Hepatocyte (in vitro differentiated cells): ENCODE measurements around the gene EPHB1. TPM values are rescaled to one million over a fixed set of nuclear protein-coding genes. Genes with fewer than 3 reads are reported as not detected.
A peak's percentile ranks its signal among the peaks of the same experiment; 100 is the strongest.

Experiments
- DNase-seq: peaks from one replicate; pipeline ENCODE4 v3.0.0-alpha.2; 2016; ENCODE audit warnings: low spot score
- H2AFZ ChIP-seq: fragments of 200-600 bp; sonication (generic); 2 replicates; pipeline ENCODE4 v1.6.0; 2016; ENCODE audit warnings: antibody characterized with exemption, mild to moderate bottlenecking
- H3K27ac ChIP-seq: fragments of 200-600 bp; sonication (generic); 2 replicates; pipeline ENCODE4 v1.5.1; 2016; ENCODE audit warnings: mild to moderate bottlenecking
- H3K27me3 ChIP-seq: fragments of 200-600 bp; sonication (generic); 2 replicates; pipeline ENCODE4 v1.6.1; 2016
- H3K36me3 ChIP-seq: fragments of 200-600 bp; sonication (generic); replicated peaks from 2 replicates; pipeline ENCODE4 v1.5.1; 2016; ENCODE audit warnings: low read depth; ENCODE audit not compliant: insufficient read depth
- H3K4me1 ChIP-seq: fragments of 200-600 bp; sonication (generic); 2 replicates; pipeline ENCODE4 v1.5.1; 2016; ENCODE audit warnings: mild to moderate bottlenecking, moderate library complexity; ENCODE audit not compliant: insufficient read depth
- H3K4me2 ChIP-seq: fragments of 200-600 bp; sonication (generic); 2 replicates; pipeline ENCODE4 v1.6.0; 2016
- H3K4me3 ChIP-seq: fragments of 200-600 bp; sonication (generic); 2 replicates; pipeline ENCODE4 v1.5.1; 2016; ENCODE audit warnings: mild to moderate bottlenecking
- H3K79me2 ChIP-seq: fragments of 200-600 bp; sonication (generic); 2 replicates; pipeline ENCODE4 v1.6.0; 2017; ENCODE audit warnings: mild to moderate bottlenecking
- H3K9me2 ChIP-seq: fragments of 200-600 bp; sonication (generic); replicated peaks from 2 replicates; pipeline ENCODE4 v1.6.0; 2017; ENCODE audit warnings: mild to moderate bottlenecking; ENCODE audit not compliant: insufficient read depth
- H3K9me3 ChIP-seq: fragments of 200-600 bp; sonication (generic); 2 replicates; pipeline ENCODE4 v1.5.1; 2016; ENCODE audit warnings: low read depth, mild to moderate bottlenecking
- H4K20me1 ChIP-seq: fragments of 200-600 bp; sonication (generic); 2 replicates; pipeline ENCODE4 v1.6.0; 2016; ENCODE audit warnings: mild to moderate bottlenecking; ENCODE audit not compliant: insufficient read depth, poor library complexity, severe bottlenecking
- CTCF ChIP-seq: fragments of 200-600 bp; sonication (generic); IDR thresholded peaks from 2 replicates; pipeline ENCODE4 v1.5.1; 2016; ENCODE audit warnings: antibody characterized with exemption, mild to moderate bottlenecking; ENCODE audit not compliant: poor library complexity
- EZH2 ChIP-seq: fragments of 200-600 bp; sonication (generic); IDR thresholded peaks from 2 replicates; pipeline ENCODE4 v1.6.1; 2016; ENCODE audit warnings: antibody characterized with exemption, mild to moderate bottlenecking, borderline replicate concordance
- EZH2phosphoT487 ChIP-seq: fragments of 200-600 bp; sonication (generic); IDR thresholded peaks from one replicate; pipeline ENCODE4 v1.6.1; 2018; ENCODE audit warnings: antibody characterized with exemption, mild to moderate bottlenecking, low read depth, moderate library complexity; ENCODE audit not compliant: unreplicated experiment, severe bottlenecking
- WGBS: methylation state at CpG from one replicate; pipeline ENCODE4 v1.1.6; 2016; ENCODE audit warnings: low lambda C conversion rate; ENCODE audit errors: missing lambda C conversion rate; 5-methylcytosine and 5-hydroxymethylcytosine counted together
- polyA plus RNA-seq: library from polyadenylated mRNA; unstranded; fragments of >200 nt; fragmentation: Nextera tagmentation; extraction: Ambion mirVana; gene quantifications from 2 replicates; pipeline ENCODE4 v1.2.1, GENCODE V29; 2016
- total RNA-seq: library from RNA; depleted of rRNA; stranded (reverse); fragments of >200 nt; gene quantifications from 2 replicates; pipeline ENCODE4 v1.2.3, GENCODE V29; 2014

The EPHB1 gene
- total and polyA plus RNA-seq, 2 experiments from 2014 or later = 3.3 to 5.6 TPM

- Histone ChIP-seq H3K27ac (no peak overlapping the region), H3K9me3 (no peaks in the 10 kb centered on the region), H3K79me2 (no peaks in the 10 kb centered on the region), H3K4me2 (no peak overlapping the region), H3K4me3 (no peak overlapping the region), H3K27me3 (no peaks in the 10 kb centered on the region), H3K4me1 (no peaks in the 10 kb centered on the region), H2AFZ (no peak overlapping the region), H3K9me2 (no peaks in the 10 kb centered on the region), H3K36me3 (no peaks in the 10 kb centered on the region), H4K20me1 (no peaks in the 10 kb centered on the region)
- TF ChIP-seq CTCF (no peak), EZH2 (no peak)
- 83% methylated on average over 5 of the region's 5 CpGs for WGBS
- no peak for DNase-seq
Measured at GRCh38 chr3:134833453-134834163, 38.5 kb downstream of the EPHB1 start.

- Histone ChIP-seq H3K27ac (no peak overlapping the region), H3K27me3 (no peaks in the 10 kb centered on the region), H3K79me2 (no peaks in the 10 kb centered on the region), H3K9me2 (no peaks in the 10 kb centered on the region), H2AFZ (no peak overlapping the region), H4K20me1 (no peaks in the 10 kb centered on the region), H3K36me3 (no peaks in the 10 kb centered on the region), H3K4me2 (no peak overlapping the region), H3K4me3 (no peak overlapping the region), H3K4me1 (no peaks in the 10 kb centered on the region), H3K9me3 (no peaks in the 10 kb centered on the region)
- 83% methylated on average over 3 of the region's 3 CpGs for WGBS
- TF ChIP-seq CTCF = no peak
- TF ChIP-seq EZH2 = no peak
- TF ChIP-seq EZH2phosphoT487 = no peak
- DNase-seq = no peak
Measured at GRCh38 chr3:134836921-134837320, 41.9 kb downstream of the EPHB1 start.

GRCh38 chr3:134838599-134838998 is 43.5 kb downstream of the EPHB1 start:
- H3K36me3 ChIP-seq = no peaks in the 10 kb centered on the region
- 41% methylated on average over 2 of the region's 2 CpGs for WGBS
- H3K9me3 ChIP-seq = no peaks in the 10 kb centered on the region
- DNase-seq = no peak
- no peak overlapping the region for H3K27ac ChIP-seq
- TF ChIP-seq CTCF (peak; percentile 20), EZH2 (no peak)
- no peaks in the 10 kb centered on the region for H4K20me1 ChIP-seq
- no peak overlapping the region for H3K4me3 ChIP-seq
- H3K79me2 ChIP-seq = no peaks in the 10 kb centered on the region
- H2AFZ ChIP-seq = no peak overlapping the region
- no peaks in the 10 kb centered on the region for H3K4me1 ChIP-seq
- no peaks in the 10 kb centered on the region for H3K27me3 ChIP-seq
- H3K4me2 ChIP-seq = no peak overlapping the region
- no peaks in the 10 kb centered on the region for H3K9me2 ChIP-seq

- Histone ChIP-seq H2AFZ (no peak overlapping the region), H3K9me3 (no peaks in the 10 kb centered on the region), H3K27ac (no peak overlapping the region), H3K4me2 (no peak overlapping the region), H4K20me1 (no peaks in the 10 kb centered on the region), H3K9me2 (no peaks in the 10 kb centered on the region), H3K79me2 (no peaks in the 10 kb centered on the region), H3K4me1 (no peaks in the 10 kb centered on the region), H3K27me3 (no peaks in the 10 kb centered on the region), H3K4me3 (no peak overlapping the region), H3K36me3 (no peaks in the 10 kb centered on the region)
- 83% methylated on average over 3 of the region's 3 CpGs for WGBS
- no peak for TF ChIP-seq EZH2phosphoT487
- TF ChIP-seq EZH2 = no peak
- no peak for TF ChIP-seq CTCF
- DNase-seq = no peak
Measured at GRCh38 chr3:134839422-134839821, 44.4 kb downstream of the EPHB1 start.
